WERI-Rb-1 (cell line): ENCODE measurements around the gene AKAP13.

Source experiments
- DNase-seq: peaks from one replicate; pipeline ENCODE4 v3.0.0-alpha.2; 2020
- H3K27ac ChIP-seq: fragments of 250-450 bp; sonication (Bioruptor Pico); 2 replicates; pipeline ENCODE4 v1.5.1; 2020; ENCODE audit warnings: mild to moderate bottlenecking, moderate library complexity
- H3K27me3 ChIP-seq: fragments of 250-450 bp; sonication (Bioruptor Pico); 2 replicates; pipeline ENCODE4 v1.5.1; 2021; ENCODE audit warnings: mild to moderate bottlenecking, low read depth, moderate library complexity; ENCODE audit not compliant: insufficient read depth, severe bottlenecking
- H3K36me3 ChIP-seq: fragments of 250-450 bp; sonication (Bioruptor Pico); 2 replicates; pipeline ENCODE4 v1.5.1; 2020; ENCODE audit warnings: mild to moderate bottlenecking, moderate library complexity
- H3K4me3 ChIP-seq: 2 replicates; pipeline ENCODE4 v1.5.1; 2011; ENCODE audit warnings: low read depth, mild to moderate bottlenecking, control low read depth, low read length
- H3K9me3 ChIP-seq: fragments of 250-450 bp; sonication (Bioruptor Pico); 2 replicates; pipeline ENCODE4 v1.5.1; 2021; ENCODE audit warnings: mild to moderate bottlenecking, moderate library complexity; ENCODE audit not compliant: severe bottlenecking
- TF ChIP-seq, protein P1 (sequence below): IDR thresholded peaks from 2 replicates; pipeline ENCODE4 v1.5.1; 2011; ENCODE audit warnings: low read depth, mild to moderate bottlenecking, control low read depth, inconsistent platforms, low read length

Gene AKAP13

GRCh38 chr15:85600001-85600400 lies 219.6 kb downstream of the AKAP13 start:
- Histone ChIP-seq H3K27ac (no peak overlapping the region), H3K27me3 (no peaks in the 10 kb centered on the region), H3K4me3 (no peak overlapping the region), H3K36me3 (peaks cover 66% of the 10 kb centered on the region), H3K9me3 (no peaks in the 10 kb centered on the region)
- DNase-seq, result no peak
- TF ChIP-seq, protein P1, sequence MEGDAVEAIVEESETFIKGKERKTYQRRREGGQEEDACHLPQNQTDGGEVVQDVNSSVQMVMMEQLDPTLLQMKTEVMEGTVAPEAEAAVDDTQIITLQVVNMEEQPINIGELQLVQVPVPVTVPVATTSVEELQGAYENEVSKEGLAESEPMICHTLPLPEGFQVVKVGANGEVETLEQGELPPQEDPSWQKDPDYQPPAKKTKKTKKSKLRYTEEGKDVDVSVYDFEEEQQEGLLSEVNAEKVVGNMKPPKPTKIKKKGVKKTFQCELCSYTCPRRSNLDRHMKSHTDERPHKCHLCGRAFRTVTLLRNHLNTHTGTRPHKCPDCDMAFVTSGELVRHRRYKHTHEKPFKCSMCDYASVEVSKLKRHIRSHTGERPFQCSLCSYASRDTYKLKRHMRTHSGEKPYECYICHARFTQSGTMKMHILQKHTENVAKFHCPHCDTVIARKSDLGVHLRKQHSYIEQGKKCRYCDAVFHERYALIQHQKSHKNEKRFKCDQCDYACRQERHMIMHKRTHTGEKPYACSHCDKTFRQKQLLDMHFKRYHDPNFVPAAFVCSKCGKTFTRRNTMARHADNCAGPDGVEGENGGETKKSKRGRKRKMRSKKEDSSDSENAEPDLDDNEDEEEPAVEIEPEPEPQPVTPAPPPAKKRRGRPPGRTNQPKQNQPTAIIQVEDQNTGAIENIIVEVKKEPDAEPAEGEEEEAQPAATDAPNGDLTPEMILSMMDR, result no peak

DNA sequence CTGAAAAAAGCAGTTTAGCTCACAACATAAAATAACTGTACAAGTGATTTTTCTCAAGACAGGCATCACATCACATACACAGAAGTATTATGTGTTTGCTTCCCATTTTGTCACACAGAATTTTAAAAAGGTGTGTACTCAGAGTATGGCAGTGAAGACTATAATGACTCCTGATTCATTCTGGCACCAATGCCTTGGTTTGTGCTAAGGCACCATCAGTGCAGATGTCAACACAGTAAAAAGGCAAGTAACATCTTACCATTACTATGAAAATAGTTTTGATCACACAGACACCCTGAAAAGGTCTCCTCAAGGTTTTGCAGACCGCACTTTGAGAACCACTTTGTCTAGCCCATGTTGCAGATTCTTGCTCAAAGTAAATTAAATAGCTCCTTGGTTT lies 222.8 kb downstream of the AKAP13 start:
- Histone ChIP-seq H3K4me3 (no peak overlapping the region), H3K36me3 (peaks cover 69% of the 10 kb centered on the region), H3K27me3 (no peaks in the 10 kb centered on the region), H3K9me3 (no peaks in the 10 kb centered on the region), H3K27ac (no peak overlapping the region)
- no peak for DNase-seq
- TF ChIP-seq, protein P1, result no peak

DNA sequence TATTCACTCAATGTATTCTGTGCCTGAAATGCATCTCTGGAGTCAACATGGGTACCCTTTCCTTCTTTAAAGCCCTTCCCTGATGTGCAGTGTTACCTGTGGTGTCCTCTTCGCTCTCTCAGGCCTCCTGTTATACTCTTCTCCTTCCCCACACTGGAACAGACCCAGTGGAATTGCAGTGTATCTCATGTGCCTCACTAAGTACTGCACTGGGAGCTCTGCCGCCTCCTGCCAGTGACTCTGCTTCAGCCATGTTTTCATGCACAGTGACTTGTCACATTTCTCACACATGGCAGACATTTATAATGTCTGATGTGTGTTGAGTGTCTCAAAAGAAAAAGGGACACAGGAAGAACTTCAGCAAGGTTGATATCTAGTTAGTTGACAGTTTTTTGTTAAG lies 223.3 kb downstream of the AKAP13 start:
- H3K27ac ChIP-seq, result no peak overlapping the region
- H3K36me3 ChIP-seq, result peaks cover 66% of the 10 kb centered on the region
- no peaks in the 10 kb centered on the region for H3K9me3 ChIP-seq
- TF ChIP-seq, protein P1, result no peak
- no peak overlapping the region for H3K4me3 ChIP-seq
- no peaks in the 10 kb centered on the region for H3K27me3 ChIP-seq
- DNase-seq, result no peak

DNA sequence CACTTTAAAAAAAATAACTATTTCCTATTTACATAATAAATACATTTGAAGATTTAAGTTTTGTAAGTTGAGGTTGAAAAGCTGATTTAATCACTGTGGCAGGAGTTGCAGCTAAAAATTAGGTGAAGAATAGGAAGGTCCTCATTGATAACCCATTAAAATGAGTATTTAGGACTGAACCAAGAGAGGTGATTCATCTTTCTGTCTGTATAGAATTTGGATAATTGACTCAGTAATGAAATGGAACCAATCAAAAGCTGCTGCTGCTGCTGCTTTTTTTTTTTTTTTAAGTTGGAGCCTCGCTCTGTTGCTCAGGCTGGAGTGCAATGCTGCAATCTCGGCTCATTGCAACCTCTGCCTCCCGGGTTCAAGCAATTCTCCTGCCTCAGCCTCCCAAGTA lies 223.8 kb downstream of the AKAP13 start:
- DNase-seq, result no peak
- TF ChIP-seq, protein P1, result no peak
- H3K9me3 ChIP-seq, result no peaks in the 10 kb centered on the region
- H3K27me3 ChIP-seq, result no peaks in the 10 kb centered on the region
- H3K36me3 ChIP-seq, result peaks cover 66% of the 10 kb centered on the region
- H3K4me3 ChIP-seq, result no peak overlapping the region
- H3K27ac ChIP-seq, result no peak overlapping the region

- TF ChIP-seq, protein P1, result no peak
- H3K27me3 ChIP-seq, result no peaks in the 10 kb centered on the region
- DNase-seq, result no peak
- H3K4me3 ChIP-seq, result no peak overlapping the region
- no peak overlapping the region for H3K27ac ChIP-seq
- peaks cover 81% of the 10 kb centered on the region for H3K36me3 ChIP-seq
- no peaks in the 10 kb centered on the region for H3K9me3 ChIP-seq
Observed at GRCh38 chr15:85606738-85607137, 226.3 kb downstream of the AKAP13 start.

GRCh38 chr15:85607141-85607806 lies 226.9 kb downstream of the AKAP13 start:
- no peak overlapping the region for H3K27ac ChIP-seq
- H3K9me3 ChIP-seq, result no peaks in the 10 kb centered on the region
- TF ChIP-seq, protein P1, result no peak
- peaks cover 82% of the 10 kb centered on the region for H3K36me3 ChIP-seq
- DNase-seq, result no peak
- H3K4me3 ChIP-seq, result no peak overlapping the region
- H3K27me3 ChIP-seq, result no peaks in the 10 kb centered on the region
